GM12801 (cell line): Measurements from ENCODE around the gene DRG1.

ENCODE experiments used
- CTCF ChIP-seq: IDR thresholded peaks from one replicate; pipeline ENCODE4 v1.5.1; 2011; ENCODE audit warnings: control low read depth; ENCODE audit not compliant: insufficient read length; ENCODE audit errors: extremely low read depth

DRG1 gene

GRCh38 chr22:31445642-31446041, 46.2 kb downstream of the DRG1 start:
- no peak for TF ChIP-seq CTCF

GRCh38 chr22:31446208-31446607, 46.8 kb downstream of the DRG1 start:
- TF ChIP-seq CTCF: no peak

GRCh38 chr22:31446767-31447166, 47.4 kb downstream of the DRG1 start:
- TF ChIP-seq CTCF: no peak

GRCh38 chr22:31447337-31447736, 47.9 kb downstream of the DRG1 start:
- no peak for TF ChIP-seq CTCF

GRCh38 chr22:31448382-31448781, 49.0 kb downstream of the DRG1 start:
- TF ChIP-seq CTCF: no peak

- TF ChIP-seq CTCF: no peak
These were observed 50.1 kb downstream of the DRG1 start for GRCh38 chr22:31449506-31449905.

- TF ChIP-seq CTCF: no peak
These were observed 52.5 kb downstream of the DRG1 start for GRCh38 chr22:31451709-31452571.

GRCh38 chr22:31461699-31462098, 62.3 kb downstream of the DRG1 start:
- TF ChIP-seq CTCF: no peak
